GM12892 (cell line): ENCODE data around the gene IGF2BP1.

Source experiments
- DNase-seq: peaks from one replicate; pipeline ENCODE4 v3.0.0; 2011; ENCODE audit not compliant: insufficient read length
- FAIRE-seq: peaks from 2 replicates; lab custom pipeline; 2011; peaks lifted over from hg19 to GRCh38; lab: Jason Lieb, UNC
- POLR2A ChIP-seq: IDR thresholded peaks from 2 replicates; pipeline ENCODE4 v1.6.1; 2011; ENCODE audit warnings: low read depth, low read length, control low read depth
- POLR2AphosphoS5 ChIP-seq: IDR thresholded peaks from 2 replicates; pipeline ENCODE4 v1.6.1; 2011; ENCODE audit warnings: low read depth, low read length, control low read depth
- TAF1 ChIP-seq: IDR thresholded peaks from 2 replicates; pipeline ENCODE4 v1.6.1; 2011; ENCODE audit warnings: low read depth, mild to moderate bottlenecking, control low read depth, low read length, borderline replicate concordance

IGF2BP1 gene

DNA sequence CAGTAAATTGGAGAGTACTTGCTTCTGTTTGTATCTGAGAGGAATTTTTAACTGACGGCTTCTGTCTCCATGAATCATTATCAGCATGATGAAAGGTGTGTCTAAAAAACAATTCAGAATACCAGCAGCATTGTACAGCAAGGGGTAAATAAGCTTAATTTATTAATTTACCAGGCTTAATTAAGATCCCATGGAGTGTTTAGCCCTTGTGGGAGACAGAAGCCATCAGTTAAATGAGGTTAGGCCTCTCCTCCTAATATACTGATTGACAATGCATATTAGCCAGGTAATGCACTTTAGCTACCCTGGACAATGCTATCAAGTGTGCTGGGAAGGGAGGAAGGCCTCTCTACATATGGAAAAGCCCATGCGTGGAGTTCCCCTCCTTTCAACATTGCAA lies 53.4 kb downstream of the IGF2BP1 start:
- FAIRE-seq (no peak), DNase-seq (no peak)
- no peak for TF ChIP-seq POLR2AphosphoS5
- no peak for TF ChIP-seq POLR2A
- TF ChIP-seq TAF1 = no peak

DNA sequence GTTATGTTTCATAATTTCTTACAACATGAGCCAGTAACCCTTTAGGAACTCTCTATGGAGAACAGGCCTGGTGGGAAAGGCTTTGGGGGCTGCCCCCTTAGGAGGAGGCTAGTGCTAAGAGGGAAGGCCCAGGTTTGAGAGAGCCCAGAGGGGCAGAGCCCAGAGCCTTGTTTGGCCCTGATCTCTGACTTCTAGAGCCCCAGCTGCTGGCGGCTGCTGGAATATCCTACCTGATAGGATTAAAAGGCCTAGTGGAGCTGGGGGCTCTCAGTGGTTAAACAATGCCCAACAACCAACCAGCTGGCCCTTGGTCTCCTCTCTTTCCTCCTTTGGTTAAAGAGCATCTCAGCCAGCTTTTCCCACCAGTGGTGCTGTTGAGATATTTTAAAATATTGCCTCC lies 54.1 kb downstream of the IGF2BP1 start:
- DNase-seq = no peak
- no peak for FAIRE-seq
- TF ChIP-seq POLR2A (no peak), TAF1 (no peak), POLR2AphosphoS5 (no peak)

DNA sequence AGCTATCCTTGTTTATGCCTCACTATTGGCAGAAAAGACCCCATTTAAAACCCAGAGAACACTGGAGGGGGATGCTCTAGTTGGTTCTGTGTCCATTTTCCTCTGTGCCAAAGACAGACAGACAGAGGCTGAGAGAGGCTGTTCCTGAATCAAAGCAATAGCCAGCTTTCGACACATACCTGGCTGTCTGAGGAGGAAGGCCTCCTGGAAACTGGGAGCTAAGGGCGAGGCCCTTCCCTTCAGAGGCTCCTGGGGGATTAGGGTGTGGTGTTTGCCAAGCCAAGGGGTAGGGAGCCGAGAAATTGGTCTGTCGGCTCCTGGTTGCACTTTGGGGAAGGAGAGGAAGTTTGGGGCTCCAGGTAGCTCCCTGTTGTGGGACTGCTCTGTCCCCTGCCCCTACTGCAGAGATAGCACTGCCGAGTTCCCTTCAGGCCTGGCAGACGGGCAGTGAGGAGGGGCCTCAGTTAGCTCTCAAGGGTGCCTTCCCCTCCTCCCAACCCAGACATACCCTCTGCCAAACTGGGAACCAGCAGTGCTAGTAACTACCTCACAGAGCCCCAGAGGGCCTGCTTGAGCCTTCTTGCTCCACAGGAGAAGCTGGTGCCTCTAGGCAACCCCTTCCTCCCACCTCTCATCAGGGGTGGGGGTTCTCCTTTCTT lies 56.1 kb downstream of the IGF2BP1 start:
- no peak for FAIRE-seq
- TF ChIP-seq POLR2AphosphoS5 (no peak), TAF1 (no peak), POLR2A (no peak)
- no peak for DNase-seq

DNA sequence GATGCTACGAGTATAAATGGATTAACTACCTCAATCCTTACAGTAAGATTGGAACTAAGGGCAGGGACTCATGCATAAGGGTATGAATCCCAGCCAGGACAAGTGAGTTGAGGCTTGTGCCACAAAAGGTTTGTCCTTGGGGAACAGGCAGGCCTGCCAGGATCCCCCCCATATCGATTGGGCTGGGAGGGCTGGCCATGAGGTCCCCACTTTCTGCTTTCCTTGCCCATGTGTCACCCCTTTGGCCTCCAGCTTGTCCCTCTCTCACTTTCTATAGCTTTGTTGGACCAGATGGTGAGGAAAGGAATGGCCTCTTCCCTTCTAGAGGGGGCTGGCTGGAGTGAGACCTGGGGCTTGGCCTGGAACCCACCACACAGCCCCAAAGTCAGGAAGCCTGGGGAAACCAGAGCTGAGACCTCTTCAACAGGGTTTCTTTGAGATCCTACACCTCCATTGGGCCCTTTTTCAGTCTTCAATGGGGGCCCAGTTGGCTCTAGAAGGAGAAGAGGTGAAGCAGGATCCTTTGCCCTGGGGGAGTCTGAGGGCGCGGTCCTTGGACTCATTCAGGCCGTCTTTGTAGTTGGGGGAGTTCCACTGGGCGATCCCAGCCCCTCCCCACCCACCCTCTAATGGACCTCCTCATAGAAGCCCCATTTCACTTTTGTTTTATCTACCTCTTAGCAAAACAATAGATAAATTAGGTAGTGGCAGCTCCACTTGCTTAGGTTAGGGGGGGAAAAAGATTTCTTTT lies 57.3 kb downstream of the IGF2BP1 start:
- no peak for DNase-seq
- no peak for FAIRE-seq
- TF ChIP-seq POLR2AphosphoS5 = no peak
- no peak for TF ChIP-seq TAF1
- TF ChIP-seq POLR2A = no peak

DNA sequence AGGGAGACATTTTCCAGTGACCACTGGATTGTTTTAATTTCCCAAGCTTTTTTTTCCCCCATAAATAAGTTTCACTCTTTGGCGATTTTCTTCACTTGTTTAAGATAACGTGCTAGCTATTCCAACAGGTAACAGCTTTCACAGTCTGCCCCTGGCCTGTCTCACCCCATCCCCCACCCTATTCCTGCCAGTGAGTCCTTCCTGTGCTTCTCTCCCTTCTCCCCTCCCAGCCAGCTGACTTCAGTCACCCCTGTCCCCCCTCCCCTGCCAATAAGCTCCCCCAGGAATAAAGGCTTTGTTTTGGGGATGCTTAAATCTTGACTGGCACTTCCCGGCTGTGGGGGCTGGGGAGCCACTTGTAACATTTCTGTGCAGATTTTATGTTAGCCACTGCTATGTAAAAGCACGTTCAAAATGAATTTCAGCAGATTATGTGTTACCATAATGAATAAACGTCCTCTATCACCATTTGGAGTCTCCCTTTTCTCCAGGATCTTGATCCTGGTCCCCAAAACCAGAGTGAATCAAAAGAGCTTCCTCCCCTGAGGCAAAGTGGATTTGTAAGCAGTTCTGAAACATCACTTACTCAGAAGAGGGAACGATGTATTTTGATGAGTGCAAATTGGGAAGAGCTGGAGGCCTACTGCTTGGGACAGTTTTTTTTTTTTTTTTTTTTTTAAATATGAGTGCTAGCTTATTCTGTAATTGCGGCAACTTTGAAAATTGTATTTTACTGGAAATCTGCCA lies 58.2 kb downstream of the IGF2BP1 start:
- FAIRE-seq (no peak), DNase-seq (no peak)
- TF ChIP-seq POLR2A (no peak), POLR2AphosphoS5 (no peak), TAF1 (no peak)

DNA sequence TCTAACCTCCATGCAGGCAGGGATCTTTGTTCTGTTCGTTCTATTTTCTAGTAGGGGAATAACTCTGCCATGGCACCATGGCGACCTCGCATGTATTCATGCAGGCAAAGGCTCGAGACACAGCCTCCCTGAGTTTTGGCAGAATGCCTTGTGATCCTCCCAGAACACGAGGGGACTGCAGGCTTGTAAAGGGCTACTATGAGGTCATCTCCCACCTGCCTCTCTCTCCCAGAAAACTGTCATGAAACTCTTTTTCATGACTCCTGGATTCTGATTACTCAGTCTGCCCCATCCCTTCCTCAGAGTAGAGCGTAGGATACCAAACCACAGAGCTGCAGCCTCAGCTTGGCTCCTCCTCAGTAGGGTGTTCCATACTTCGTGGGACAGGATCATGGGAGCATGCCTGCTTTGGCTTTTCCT lies 64.3 kb downstream of the IGF2BP1 start:
- TF ChIP-seq TAF1 (no peak), POLR2AphosphoS5 (no peak), POLR2A (no peak)
- FAIRE-seq (no peak), DNase-seq (no peak)

DNA sequence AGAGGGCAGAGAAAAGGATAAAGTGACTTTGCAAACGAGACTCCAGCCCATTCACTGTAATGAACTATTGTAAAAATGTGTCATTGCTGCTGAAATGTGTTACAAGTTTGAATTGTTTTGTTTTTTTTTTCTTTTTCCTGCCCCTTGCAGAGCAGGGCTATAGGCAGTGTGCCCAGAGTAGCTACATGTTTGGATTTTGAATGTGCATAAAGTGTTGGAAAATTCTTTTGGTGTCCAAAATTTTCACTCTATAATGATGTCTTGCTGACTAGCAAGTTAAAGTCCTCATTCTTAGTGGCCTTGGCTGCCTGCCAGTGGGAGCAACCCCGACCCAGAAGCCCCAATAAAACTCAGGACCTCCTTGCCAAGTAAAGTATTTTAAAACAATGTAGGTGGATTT lies 66.5 kb downstream of the IGF2BP1 start:
- DNase-seq (no peak), FAIRE-seq (no peak)
- TF ChIP-seq TAF1 = no peak
- TF ChIP-seq POLR2AphosphoS5 = no peak
- no peak for TF ChIP-seq POLR2A

DNA sequence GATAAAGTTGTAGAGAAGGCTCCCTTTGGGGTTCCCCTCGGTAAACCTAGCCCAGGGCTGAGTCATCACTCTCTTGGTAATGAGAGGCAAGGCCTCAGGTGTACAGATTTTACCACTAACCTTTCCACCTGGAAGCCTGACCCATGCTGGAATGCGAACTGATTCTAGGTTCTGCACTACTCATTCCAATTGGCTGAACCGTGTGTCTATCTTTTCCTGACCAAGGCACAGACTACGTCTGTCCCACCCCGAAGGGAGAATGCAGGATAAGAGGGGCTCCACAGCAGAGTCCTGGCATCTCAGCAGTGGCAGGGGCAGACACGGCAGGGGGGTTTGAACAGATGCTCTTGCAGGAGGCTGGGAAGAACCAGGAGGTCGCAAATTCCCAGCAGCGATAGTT lies 70.0 kb downstream of the IGF2BP1 start:
- no peak for DNase-seq
- no peak for FAIRE-seq
- TF ChIP-seq TAF1 = no peak
- TF ChIP-seq POLR2AphosphoS5 = no peak
- no peak for TF ChIP-seq POLR2A

DNA sequence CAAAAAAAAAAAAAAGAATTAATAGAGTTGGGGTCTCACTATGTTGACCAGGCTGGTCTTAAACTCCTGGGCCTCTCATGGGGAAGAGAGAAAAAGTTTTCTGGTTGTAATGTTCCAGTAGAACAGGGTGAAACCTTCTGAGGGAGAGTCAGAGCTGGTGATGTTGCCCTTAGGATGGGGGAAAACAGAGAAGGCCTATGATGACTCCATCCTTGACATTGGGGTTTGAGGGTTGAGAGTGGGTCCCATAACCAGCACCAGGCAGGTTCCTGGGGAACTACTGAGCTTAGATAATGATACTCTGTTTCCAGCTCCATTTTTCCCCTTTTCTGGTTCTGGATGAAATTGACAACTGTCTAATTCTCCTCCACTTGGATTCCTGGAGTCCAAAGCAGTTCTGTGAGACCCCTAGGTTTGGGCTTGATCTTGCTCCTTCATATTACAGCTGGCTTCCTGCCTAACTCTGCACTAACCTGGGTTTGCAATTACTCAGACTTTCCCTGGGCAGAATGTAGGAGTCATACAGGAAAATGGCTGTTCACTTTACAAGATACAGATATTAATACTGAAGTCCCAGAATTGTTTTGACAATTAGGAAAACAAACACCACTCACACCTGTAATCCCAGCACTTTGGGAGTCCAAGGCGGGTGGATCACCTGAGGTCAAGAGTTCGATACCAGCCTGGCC lies 72.5 kb downstream of the IGF2BP1 start:
- no peak for TF ChIP-seq POLR2AphosphoS5
- no peak for TF ChIP-seq TAF1
- no peak for TF ChIP-seq POLR2A
- DNase-seq = no peak
- FAIRE-seq = no peak

DNA sequence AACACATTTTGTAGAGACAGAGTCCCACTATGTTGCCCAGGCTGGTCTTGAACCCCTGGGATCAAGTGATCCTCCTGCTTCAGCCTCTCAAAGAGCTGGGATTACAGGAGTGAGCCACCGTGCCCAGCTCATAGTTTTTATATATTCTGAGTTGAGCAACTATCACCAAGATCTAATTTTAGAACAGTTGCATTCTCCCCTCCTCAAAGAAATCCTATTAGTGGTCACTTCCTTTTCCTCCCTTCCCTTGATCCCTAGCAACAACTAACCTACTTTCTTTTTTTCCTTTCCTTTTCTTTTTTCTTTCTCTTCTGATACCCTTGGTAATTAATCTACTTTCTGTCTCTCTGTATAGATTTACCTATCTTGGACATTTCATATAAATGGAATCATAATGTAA lies 73.9 kb downstream of the IGF2BP1 start:
- DNase-seq (no peak), FAIRE-seq (no peak)
- no peak for TF ChIP-seq POLR2AphosphoS5
- no peak for TF ChIP-seq POLR2A
- TF ChIP-seq TAF1 = no peak
